SK-N-SH (cell line): Measurements from ENCODE around the gene NR2F1-AS1.
"Not testable (repeated sequence)": the region's sequence is repeated elsewhere in the genome, so short reads cannot be mapped to it uniquely, and the experiment has no call there.

Source experiments
- CHD2 ChIP-seq: fragments of 150-350 bp; IDR thresholded peaks from 2 replicates; pipeline ENCODE4 v1.6.1; 2018; ENCODE audit warnings: low read length; ENCODE audit not compliant: partially characterized antibody
- CTCF ChIP-seq: fragments of 200-600 bp; sonication (generic); IDR thresholded peaks from 2 replicates; pipeline ENCODE4 v1.6.1; 2017; ENCODE audit warnings: antibody characterized with exemption, mild to moderate bottlenecking, moderate library complexity
- ELF1 ChIP-seq: IDR thresholded peaks from 2 replicates; pipeline ENCODE4 v1.4.0; 2012
- JUND ChIP-seq: IDR thresholded peaks from 2 replicates; pipeline ENCODE4 v1.4.0; 2012
- RCOR1 ChIP-seq: fragments of 150-350 bp; IDR thresholded peaks from 2 replicates; pipeline ENCODE4 v1.6.1; 2017; ENCODE audit warnings: antibody characterized with exemption, low read length
- RFX5 ChIP-seq: IDR thresholded peaks from 2 replicates; pipeline ENCODE4 v1.6.1; 2012; ENCODE audit warnings: mild to moderate bottlenecking, improper control_type of control experiment, low read length
- RXRA ChIP-seq: IDR thresholded peaks from 2 replicates; pipeline ENCODE4 v1.4.0; 2012; ENCODE audit warnings: low read depth, mild to moderate bottlenecking, borderline replicate concordance
- SIN3A ChIP-seq: IDR thresholded peaks from 2 replicates; pipeline ENCODE4 v1.6.1; 2012; ENCODE audit warnings: low read depth, mild to moderate bottlenecking, low read length, moderate library complexity, borderline replicate concordance
- TCF12 ChIP-seq: IDR thresholded peaks from 2 replicates; pipeline ENCODE4 v1.4.0; 2012
- USF1 ChIP-seq: IDR thresholded peaks from 2 replicates; pipeline ENCODE4 v1.4.0; 2012; ENCODE audit warnings: low read depth, borderline replicate concordance
- USF2 ChIP-seq: fragments of 150-350 bp; IDR thresholded peaks from 2 replicates; pipeline ENCODE4 v1.6.1; 2017; ENCODE audit warnings: antibody characterized with exemption, low read length, low read depth, borderline replicate concordance
- YY1 ChIP-seq: IDR thresholded peaks from 2 replicates; pipeline ENCODE4 v1.4.0; 2012; ENCODE audit warnings: low read depth, mild to moderate bottlenecking
- ZBTB33 ChIP-seq: IDR thresholded peaks from 2 replicates; pipeline ENCODE4 v1.4.0; 2012; ENCODE audit warnings: low read depth, borderline replicate concordance

GRCh38 chr5:93391169-93391568 is 189.8 kb downstream of the NR2F1-AS1 start:
- TF ChIP-seq ELF1, USF2, CTCF, CHD2, SIN3A, TCF12, ZBTB33, RCOR1, YY1, JUND, RXRA, USF1, RFX5: not testable (repeated sequence)
